Skeletal muscle cell (primary cell): Measurements from ENCODE around the gene RYR2.

Experiments used
- DNase-seq: peaks from one replicate; pipeline ENCODE4 v3.0.0-alpha.2; 2010; ENCODE audit warnings: low read depth
- H3K4me3 ChIP-seq: 2 replicates; pipeline ENCODE4 v1.5.1; 2011; ENCODE audit warnings: low read depth, mild to moderate bottlenecking, control low read depth, low read length, moderate library complexity

Gene RYR2

GRCh38 chr1:237386362-237387143, 344.6 kb downstream of the RYR2 start:
- no peak for DNase-seq
- no peak overlapping the region for H3K4me3 ChIP-seq

GRCh38 chr1:237387144-237387505, 345.1 kb downstream of the RYR2 start:
- DNase-seq: no peak
- H3K4me3 ChIP-seq: no peak overlapping the region

GRCh38 chr1:237390823-237391222, 348.8 kb downstream of the RYR2 start:
- no peak for DNase-seq
- H3K4me3 ChIP-seq: no peak overlapping the region

- H3K4me3 ChIP-seq: no peak overlapping the region
- no peak for DNase-seq
Measured at GRCh38 chr1:237393632-237394031, 351.6 kb downstream of the RYR2 start.

GRCh38 chr1:237394281-237394680, 352.3 kb downstream of the RYR2 start:
- no peak overlapping the region for H3K4me3 ChIP-seq
- DNase-seq: no peak

GRCh38 chr1:237396426-237396825, 354.4 kb downstream of the RYR2 start:
- H3K4me3 ChIP-seq: no peak overlapping the region
- no peak for DNase-seq

GRCh38 chr1:237398751-237399150, 356.8 kb downstream of the RYR2 start:
- DNase-seq: no peak
- H3K4me3 ChIP-seq: no peak overlapping the region

GRCh38 chr1:237405912-237406311, 363.9 kb downstream of the RYR2 start:
- DNase-seq: no peak
- H3K4me3 ChIP-seq: no peak overlapping the region

GRCh38 chr1:237411621-237412020, 369.6 kb downstream of the RYR2 start:
- no peak for DNase-seq
- no peak overlapping the region for H3K4me3 ChIP-seq

- H3K4me3 ChIP-seq: no peak overlapping the region
- DNase-seq: no peak
Measured at GRCh38 chr1:237416924-237417655, 375.1 kb downstream of the RYR2 start.

- no peak for DNase-seq
- H3K4me3 ChIP-seq: no peak overlapping the region
Measured at GRCh38 chr1:237428809-237429208, 386.8 kb downstream of the RYR2 start.

GRCh38 chr1:237429252-237429651, 387.3 kb downstream of the RYR2 start:
- no peak for DNase-seq

GRCh38 chr1:237431448-237431847, 389.5 kb downstream of the RYR2 start:
- no peak for DNase-seq
- H3K4me3 ChIP-seq: no peak overlapping the region

More at GRCh38 chr1:237429252-237429651, 387.3 kb downstream of the RYR2 start:
- H3K4me3 ChIP-seq: no peak overlapping the region

GRCh38 chr1:237440346-237440745, 398.4 kb downstream of the RYR2 start:
- DNase-seq: no peak
- H3K4me3 ChIP-seq: no peak overlapping the region

GRCh38 chr1:237444120-237444790, 402.3 kb downstream of the RYR2 start:
- H3K4me3 ChIP-seq: no peak overlapping the region
- no peak for DNase-seq

- H3K4me3 ChIP-seq: no peak overlapping the region
- no peak for DNase-seq
Measured at GRCh38 chr1:237448042-237448441, 406.1 kb downstream of the RYR2 start.

- H3K4me3 ChIP-seq: no peak overlapping the region
- DNase-seq: no peak
Measured at GRCh38 chr1:237457573-237457972, 415.6 kb downstream of the RYR2 start.

- no peak overlapping the region for H3K4me3 ChIP-seq
Measured at GRCh38 chr1:237467320-237467719, 425.3 kb downstream of the RYR2 start.

GRCh38 chr1:237470712-237471338, 428.8 kb downstream of the RYR2 start:
- no peak for DNase-seq
- H3K4me3 ChIP-seq: no peak overlapping the region

More at GRCh38 chr1:237467320-237467719, 425.3 kb downstream of the RYR2 start:
- DNase-seq: no peak

GRCh38 chr1:237471377-237471776, 429.4 kb downstream of the RYR2 start:
- no peak overlapping the region for H3K4me3 ChIP-seq
- DNase-seq: no peak
